ENCODE data around the gene LRWD1. TPM values are rescaled to one million over a fixed set of nuclear protein-coding genes. Genes with fewer than 3 reads are reported as not detected.

Gene LRWD1
- total RNA-seq, 4 donors from 2014 or later, result 7.5 to 24.4 (median 12.3) TPM

DNA sequence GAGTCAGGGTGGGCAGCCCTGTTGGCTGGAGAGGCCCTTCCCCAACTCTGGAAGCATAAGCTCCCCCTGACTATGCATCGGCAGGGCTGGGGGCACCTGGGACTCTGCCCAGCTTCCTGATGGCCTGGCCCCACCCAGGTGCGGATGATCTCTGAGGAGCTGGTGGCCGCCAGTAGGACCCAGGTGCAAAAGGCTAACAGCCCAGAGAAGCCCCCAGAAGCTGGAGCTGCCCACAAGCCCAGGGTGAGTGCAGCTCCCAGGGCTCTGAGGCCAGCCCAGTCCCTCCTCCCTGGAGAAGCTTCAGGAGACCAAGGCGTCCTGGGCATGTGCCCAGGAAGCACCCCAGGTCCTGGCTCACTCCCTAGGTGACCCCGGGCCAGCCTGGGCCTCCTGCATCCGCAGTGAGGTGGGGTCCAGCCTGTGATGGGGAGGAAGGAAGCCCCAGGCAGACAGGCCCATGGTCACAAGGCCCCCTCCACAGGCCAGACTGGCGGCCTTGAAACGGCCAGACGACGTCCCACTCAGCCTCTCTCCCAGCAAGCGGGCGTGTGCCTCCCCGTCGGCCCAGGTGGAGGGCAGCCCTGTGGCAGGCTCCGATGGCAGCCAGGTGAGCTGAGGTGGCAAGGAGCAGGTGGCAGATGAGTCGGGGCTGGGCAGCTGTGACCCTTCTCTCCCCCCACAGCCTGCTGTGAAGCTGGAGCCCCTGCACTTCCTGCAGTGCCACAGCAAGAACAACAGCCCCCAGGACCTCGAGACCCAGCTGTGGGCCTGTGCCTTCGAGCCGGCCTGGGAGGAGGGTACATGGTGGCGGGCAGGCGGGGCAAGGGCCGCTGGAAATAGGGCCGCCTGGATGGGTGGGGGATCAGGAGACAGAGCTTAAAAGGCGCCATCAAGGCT lies 3.0 kb downstream of the LRWD1 start:
- no CpG with 5 or more reads among the region's 24 CpGs for WGBS, 2 donors (ENCODE audit: low coverage in 1 of 2)
- no peaks in the 10 kb centered on the region for H3K9me3 ChIP-seq
- peaks cover 0 to 46% (median 9%) of the 10 kb centered on the region in 3 donors for H3K4me1 ChIP-seq
- TF ChIP-seq POLR2AphosphoS5 (IDR thresholded peaks at IDR 0.05) (no peak), POLR2A (IDR thresholded peaks at IDR 0.05) (no peak)
- TF ChIP-seq, protein P1, sequence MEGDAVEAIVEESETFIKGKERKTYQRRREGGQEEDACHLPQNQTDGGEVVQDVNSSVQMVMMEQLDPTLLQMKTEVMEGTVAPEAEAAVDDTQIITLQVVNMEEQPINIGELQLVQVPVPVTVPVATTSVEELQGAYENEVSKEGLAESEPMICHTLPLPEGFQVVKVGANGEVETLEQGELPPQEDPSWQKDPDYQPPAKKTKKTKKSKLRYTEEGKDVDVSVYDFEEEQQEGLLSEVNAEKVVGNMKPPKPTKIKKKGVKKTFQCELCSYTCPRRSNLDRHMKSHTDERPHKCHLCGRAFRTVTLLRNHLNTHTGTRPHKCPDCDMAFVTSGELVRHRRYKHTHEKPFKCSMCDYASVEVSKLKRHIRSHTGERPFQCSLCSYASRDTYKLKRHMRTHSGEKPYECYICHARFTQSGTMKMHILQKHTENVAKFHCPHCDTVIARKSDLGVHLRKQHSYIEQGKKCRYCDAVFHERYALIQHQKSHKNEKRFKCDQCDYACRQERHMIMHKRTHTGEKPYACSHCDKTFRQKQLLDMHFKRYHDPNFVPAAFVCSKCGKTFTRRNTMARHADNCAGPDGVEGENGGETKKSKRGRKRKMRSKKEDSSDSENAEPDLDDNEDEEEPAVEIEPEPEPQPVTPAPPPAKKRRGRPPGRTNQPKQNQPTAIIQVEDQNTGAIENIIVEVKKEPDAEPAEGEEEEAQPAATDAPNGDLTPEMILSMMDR (IDR thresholded peaks at IDR 0.05), result no peak
- no peaks in the 10 kb centered on the region for H3K27me3 ChIP-seq
- H3K4me3 ChIP-seq, result no peak overlapping the region
- H3K27ac ChIP-seq, result no peak overlapping the region
- peaks cover 0 to 55% of the 10 kb centered on the region in 2 donors for H3K36me3 ChIP-seq
- ATAC-seq, result no peak

DNA sequence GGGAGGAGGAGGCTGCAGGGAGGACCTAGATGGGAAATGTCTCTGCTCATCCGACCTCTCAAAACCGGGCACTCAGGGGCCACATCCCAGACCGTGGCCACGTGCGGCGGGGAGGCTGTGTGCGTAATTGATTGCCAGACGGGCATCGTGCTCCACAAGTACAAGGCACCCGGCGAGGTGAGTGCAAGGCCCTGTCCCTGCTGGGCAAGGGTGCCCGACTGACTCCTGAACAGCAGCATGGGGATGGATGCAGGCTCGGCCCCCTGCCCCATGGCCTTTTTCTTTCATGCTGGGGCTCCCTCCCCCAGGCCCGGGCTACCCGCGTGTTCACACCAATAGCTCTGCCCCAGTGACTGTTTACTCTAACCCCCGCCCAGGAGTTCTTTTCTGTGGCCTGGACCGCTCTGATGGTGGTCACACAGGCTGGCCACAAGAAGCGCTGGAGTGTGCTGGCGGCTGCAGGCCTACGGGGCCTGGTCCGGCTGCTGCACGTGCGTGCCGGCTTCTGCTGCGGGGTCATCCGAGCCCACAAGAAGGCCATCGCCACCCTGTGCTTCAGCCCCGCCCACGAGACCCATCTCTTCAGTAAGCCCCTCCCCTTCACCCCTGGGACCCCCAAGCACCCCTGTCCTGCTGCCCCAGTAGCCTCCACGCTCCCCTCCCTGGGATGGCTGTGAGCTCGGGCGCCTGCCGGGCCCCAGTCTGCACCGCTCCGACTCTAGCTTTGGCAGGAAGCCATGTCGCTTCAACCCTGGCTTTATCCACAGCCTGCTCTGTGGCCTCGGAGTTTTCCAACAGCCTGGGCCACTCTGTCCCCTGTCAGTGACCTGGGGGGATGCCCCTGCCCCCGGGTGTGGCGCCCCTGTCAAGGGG lies 3.9 kb downstream of the LRWD1 start:
- WGBS, 2 donors (ENCODE audit: low coverage in 1 of 2), result 93% methylated on average over 3 of the region's 40 CpGs; no CpG with 5 or more reads in 1 of the 2 donors
- H3K4me1 ChIP-seq, result peaks cover 0 to 37% (median 8%) of the 10 kb centered on the region in 3 donors
- TF ChIP-seq, protein P1 (IDR thresholded peaks at IDR 0.05), result no peak
- TF ChIP-seq POLR2AphosphoS5 (IDR thresholded peaks at IDR 0.05) (no peak), EP300 (IDR thresholded peaks at IDR 0.05) (no peak), POLR2A (IDR thresholded peaks at IDR 0.05) (no peak)
- no peaks in the 10 kb centered on the region for H3K27me3 ChIP-seq
- ATAC-seq, result no peak
- H3K36me3 ChIP-seq, result peaks cover 0 to 64% of the 10 kb centered on the region in 2 donors
- H3K27ac ChIP-seq, result no peak overlapping the region
- H3K9me3 ChIP-seq, result no peaks in the 10 kb centered on the region
- H3K4me3 ChIP-seq, result no peak overlapping the region

GRCh38 chr7:102469351-102469971 lies 4.7 kb downstream of the LRWD1 start:
- no peak for TF ChIP-seq POLR2AphosphoS5 (IDR thresholded peaks at IDR 0.05)
- no peak for TF ChIP-seq EP300 (IDR thresholded peaks at IDR 0.05)
- TF ChIP-seq, protein P1 (IDR thresholded peaks at IDR 0.05), result no peak
- TF ChIP-seq POLR2A (IDR thresholded peaks at IDR 0.05), result no peak
- no peak overlapping the region for H3K27ac ChIP-seq

GRCh38 chr7:102469972-102470825 lies 5.4 kb downstream of the LRWD1 start:
- H3K9me3 ChIP-seq, result no peaks in the 10 kb centered on the region
- no peak overlapping the region for H3K27ac ChIP-seq
- 70% methylated on average over 11 of the region's 20 CpGs; no CpG with 5 or more reads in 1 of the 2 donors for WGBS, 2 donors (ENCODE audit: low coverage in 1 of 2)
- H3K4me3 ChIP-seq, result no peak overlapping the region
- no peak for TF ChIP-seq POLR2AphosphoS5 (IDR thresholded peaks at IDR 0.05)
- no peak for TF ChIP-seq POLR2A (IDR thresholded peaks at IDR 0.05)
- TF ChIP-seq EP300 (IDR thresholded peaks at IDR 0.05), result no peak
- TF ChIP-seq, protein P1 (IDR thresholded peaks at IDR 0.05), result no peak
- peaks cover 0 to 76% of the 10 kb centered on the region in 2 donors for H3K36me3 ChIP-seq
- H3K27me3 ChIP-seq, result no peaks in the 10 kb centered on the region
- no peak for ATAC-seq
- peaks cover 0 to 29% (median 4%) of the 10 kb centered on the region in 3 donors for H3K4me1 ChIP-seq

More at GRCh38 chr7:102469351-102469971, 4.7 kb downstream of the LRWD1 start:
- H3K27me3 ChIP-seq, result no peaks in the 10 kb centered on the region
- H3K4me3 ChIP-seq, result no peak overlapping the region
- H3K4me1 ChIP-seq, result peaks cover 0 to 30% (median 4%) of the 10 kb centered on the region in 3 donors
- peaks cover 0 to 69% of the 10 kb centered on the region in 2 donors for H3K36me3 ChIP-seq
- no peak for ATAC-seq
- no CpG with 5 or more reads among the region's 24 CpGs for WGBS, 2 donors (ENCODE audit: low coverage in 1 of 2)
- H3K9me3 ChIP-seq, result no peaks in the 10 kb centered on the region

All from gastroesophageal sphincter (tissue), 4 donors.